Vagina (tissue), 2 donors: ENCODE results near the gene KRTAP1-3. TPM values are rescaled to one million over a fixed set of nuclear protein-coding genes. Genes with fewer than 3 reads are reported as not detected.

Experiments used
- DNase-seq, 2 donors: peaks; one replicate each; pipeline ENCODE4 v3.0.0-alpha.2; 2017; ENCODE audit errors: extremely low spot score in 2 of 2
- H3K27ac ChIP-seq: fragments of 200-600 bp; sonication (generic); one replicate; pipeline ENCODE4 v1.5.1; 2019
- H3K27me3 ChIP-seq: fragments of 200-600 bp; sonication (generic); one replicate; pipeline ENCODE4 v1.5.1; 2019
- H3K36me3 ChIP-seq, 2 donors: fragments of 200-600 bp; sonication (generic); one replicate each; pipeline ENCODE4 v1.5.1; 2017 to 2019
- H3K4me1 ChIP-seq: fragments of 200-600 bp; sonication (generic); one replicate; pipeline ENCODE4 v1.5.1; 2019
- H3K4me3 ChIP-seq, 2 donors: fragments of 200-600 bp; sonication (generic); 1 replicate in 1 of 2; 2 replicates in 1 of 2; pipeline ENCODE4 v1.5.1; 2016 to 2019
- H3K9me3 ChIP-seq: fragments of 200-600 bp; sonication (generic); one replicate; pipeline ENCODE4 v1.5.1; 2019
- POLR2A ChIP-seq, 2 donors: fragments of 450-650 bp; IDR thresholded peaks; one replicate each; pipeline ENCODE4 v1.6.1; 2017; ENCODE audit warnings: antibody characterized with exemption in 2 of 2, mild to moderate bottlenecking in 2 of 2, moderate library complexity in 2 of 2
- POLR2AphosphoS5 ChIP-seq, 2 donors: sonication (generic); formaldehyde crosslinking; IDR thresholded peaks; one replicate each; pipeline ENCODE4 v1.9.0; 2017; ENCODE audit warnings: antibody characterized with exemption in 2 of 2, mild to moderate bottlenecking in 2 of 2, low read depth in 1 of 2; ENCODE audit not compliant: insufficient read depth in 1 of 2
- intact Hi-C: fragments of 100-400 bp; cut with DNase I; formaldehyde crosslinking; loops from one replicate; pipeline ENCODE4 v1.15.1; 2023
- total RNA-seq: library from RNA; depleted of rRNA; stranded (reverse); fragments of >200 nt; gene quantifications from one replicate; pipeline ENCODE4 v1.2.3, GENCODE V29; 2016
- TF ChIP-seq, protein P1 (sequence below), 3 experiments: fragments of 450-650 bp in 2 of 3; fragments of 200-600 bp in 1 of 3; sonication (generic) in 1 of 3; IDR thresholded peaks; one replicate each; pipeline ENCODE4 v1.5.1; 2017 to 2019; ENCODE audit warnings: antibody characterized with exemption in 3 of 3, mild to moderate bottlenecking in 2 of 3, moderate library complexity in 2 of 3

The KRTAP1-3 gene
- total RNA-seq, 1 donor from 2014 or later: not detected

DNA sequence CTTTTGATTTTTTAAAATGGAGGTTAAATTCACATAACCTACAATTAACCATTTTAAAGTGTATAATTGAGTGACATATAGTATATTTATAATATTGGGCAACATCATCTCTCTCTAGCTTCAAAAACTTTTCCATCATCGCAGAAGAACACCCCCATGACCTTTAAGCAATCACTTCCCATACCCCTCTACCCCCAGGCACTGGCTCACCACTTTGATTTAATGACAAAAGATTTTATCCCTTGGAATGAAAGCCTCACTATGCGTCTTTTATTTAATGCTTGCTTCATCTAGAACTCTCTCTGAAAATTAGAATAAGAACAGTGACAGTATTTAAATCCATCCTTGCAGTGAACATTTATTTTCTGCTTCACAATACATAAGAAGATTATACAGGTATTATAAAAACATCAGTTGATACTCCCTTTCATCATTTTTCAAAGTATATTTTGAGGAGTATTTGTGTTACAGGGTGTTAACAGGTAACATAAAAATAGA is 3.2 kb upstream of the KRTAP1-3 start:
- no peak overlapping the region for H3K4me3 ChIP-seq
- intact Hi-C loops: no loop called here
- no peaks in the 10 kb centered on the region for H3K4me1 ChIP-seq
- no peak overlapping the region for H3K27ac ChIP-seq
- DNase-seq: no peak
- no peaks in the 10 kb centered on the region for H3K36me3 ChIP-seq
- no peaks in the 10 kb centered on the region for H3K9me3 ChIP-seq
- H3K27me3 ChIP-seq: no peaks in the 10 kb centered on the region
- TF ChIP-seq POLR2AphosphoS5 (IDR thresholded peaks at IDR 0.05; ENCODE audit: insufficient read depth in 1 of 2, low read depth in 1 of 2) (no peak), POLR2A (IDR thresholded peaks at IDR 0.05) (no peak)
- TF ChIP-seq, protein P1, sequence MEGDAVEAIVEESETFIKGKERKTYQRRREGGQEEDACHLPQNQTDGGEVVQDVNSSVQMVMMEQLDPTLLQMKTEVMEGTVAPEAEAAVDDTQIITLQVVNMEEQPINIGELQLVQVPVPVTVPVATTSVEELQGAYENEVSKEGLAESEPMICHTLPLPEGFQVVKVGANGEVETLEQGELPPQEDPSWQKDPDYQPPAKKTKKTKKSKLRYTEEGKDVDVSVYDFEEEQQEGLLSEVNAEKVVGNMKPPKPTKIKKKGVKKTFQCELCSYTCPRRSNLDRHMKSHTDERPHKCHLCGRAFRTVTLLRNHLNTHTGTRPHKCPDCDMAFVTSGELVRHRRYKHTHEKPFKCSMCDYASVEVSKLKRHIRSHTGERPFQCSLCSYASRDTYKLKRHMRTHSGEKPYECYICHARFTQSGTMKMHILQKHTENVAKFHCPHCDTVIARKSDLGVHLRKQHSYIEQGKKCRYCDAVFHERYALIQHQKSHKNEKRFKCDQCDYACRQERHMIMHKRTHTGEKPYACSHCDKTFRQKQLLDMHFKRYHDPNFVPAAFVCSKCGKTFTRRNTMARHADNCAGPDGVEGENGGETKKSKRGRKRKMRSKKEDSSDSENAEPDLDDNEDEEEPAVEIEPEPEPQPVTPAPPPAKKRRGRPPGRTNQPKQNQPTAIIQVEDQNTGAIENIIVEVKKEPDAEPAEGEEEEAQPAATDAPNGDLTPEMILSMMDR (IDR thresholded peaks at IDR 0.05): no peak

DNA sequence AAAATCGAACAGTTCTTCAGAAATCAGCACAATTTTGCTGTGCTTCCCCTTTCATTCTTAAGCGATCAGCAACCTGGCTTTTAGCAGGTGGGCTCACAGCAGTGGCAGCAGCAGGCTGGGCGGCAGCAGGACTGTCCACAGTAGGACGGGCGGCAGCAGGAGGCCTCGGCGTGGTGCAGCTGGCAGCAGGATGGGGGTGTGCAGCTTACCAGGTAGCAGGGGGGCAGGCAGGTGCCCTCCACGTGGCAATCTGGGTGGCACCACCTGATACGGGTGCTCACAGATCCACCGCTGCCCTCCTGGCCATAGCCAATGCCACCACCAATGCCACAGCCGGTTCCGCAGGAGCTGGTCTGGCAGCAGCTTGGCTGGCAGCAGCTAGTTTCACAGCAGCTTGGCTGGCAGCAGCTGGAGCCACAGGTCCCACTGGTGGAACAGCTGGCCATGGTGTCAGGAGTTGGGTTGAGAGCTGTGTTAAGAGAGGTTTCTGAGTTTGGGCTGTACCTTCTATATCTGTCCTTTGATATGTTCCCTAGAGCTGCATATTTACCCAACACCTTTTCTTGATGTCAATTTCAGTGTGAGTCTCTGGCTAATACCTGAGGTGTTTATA is 4.9 kb downstream of the KRTAP1-3 start, which contains the start of gene KRTAP1-4:
Gene KRTAP1-4 (minus strand): TSS at position 563 of the 613 bp plus-strand sequence. CDS start 117 bp downstream, at position 446.
- Histone ChIP-seq H3K4me3 (no peak within 1 kb of the TSS), H3K27ac (no peak within 1 kb of the TSS), H3K4me1 (peaks cover 9% of the 10 kb centered on the region), H3K36me3 (no peaks in the 10 kb centered on the region), H3K9me3 (no peaks in the 10 kb centered on the region), H3K27me3 (no peaks in the 10 kb centered on the region)
- TF ChIP-seq POLR2A (IDR thresholded peaks at IDR 0.05): no peak
- TF ChIP-seq, protein P1 (IDR thresholded peaks at IDR 0.05): no peak
- no peak for TF ChIP-seq POLR2AphosphoS5 (IDR thresholded peaks at IDR 0.05; ENCODE audit: insufficient read depth in 1 of 2, low read depth in 1 of 2)
- no peak for DNase-seq
- intact Hi-C loops: no loop called here

DNA sequence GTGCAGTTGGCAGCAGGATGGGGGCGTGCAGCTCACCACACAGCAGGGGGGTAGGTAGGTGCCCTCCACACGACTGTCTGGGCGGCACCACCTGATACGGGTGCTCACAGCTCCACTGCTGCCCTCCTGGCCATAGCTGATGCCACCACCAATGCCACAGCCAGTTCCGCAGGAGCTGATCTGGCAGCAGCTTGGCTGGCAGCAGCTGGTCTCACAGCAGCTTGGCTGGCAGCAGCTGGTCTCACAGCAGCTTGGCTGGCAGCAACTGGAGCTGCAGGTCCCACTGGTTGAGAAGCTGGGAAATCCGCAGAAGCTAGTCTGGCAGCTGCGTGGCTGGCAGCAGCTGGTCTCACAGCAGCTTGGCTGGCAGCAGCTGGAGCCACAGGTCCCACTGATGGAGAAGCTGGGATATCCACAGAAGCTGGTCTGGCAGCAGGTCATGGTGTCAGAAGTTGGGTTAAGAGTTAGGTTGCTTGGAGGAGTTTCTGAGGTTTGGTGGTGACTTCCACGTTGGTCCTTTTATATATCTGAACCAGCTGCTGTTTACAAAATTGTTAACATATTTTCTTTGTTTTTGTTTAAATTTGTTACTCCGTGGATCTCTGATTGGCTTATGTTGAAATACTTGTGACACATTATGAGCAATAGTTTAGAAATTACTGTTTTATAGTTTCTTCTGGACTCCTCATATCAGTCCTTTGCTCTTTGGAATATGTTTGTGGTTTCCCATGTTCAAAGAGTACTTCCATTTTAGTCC is 7.8 kb downstream of the KRTAP1-3 start, which contains the start of gene KRTAP1-5:
Gene KRTAP1-5 (minus strand): TSS at position 494 of the 757 bp plus-strand sequence. CDS start 53 bp downstream, at position 441.
- Histone ChIP-seq H3K9me3 (no peaks in the 10 kb centered on the region), H3K27ac (peak within 1 kb of the TSS; percentile 48), H3K27me3 (no peaks in the 10 kb centered on the region), H3K4me3 (no peak within 1 kb of the TSS), H3K36me3 (no peaks in the 10 kb centered on the region), H3K4me1 (peaks cover 9% of the 10 kb centered on the region)
- DNase-seq: no peak
- TF ChIP-seq, protein P1 (IDR thresholded peaks at IDR 0.05): no peak
- TF ChIP-seq POLR2A (IDR thresholded peaks at IDR 0.05) (no peak), POLR2AphosphoS5 (IDR thresholded peaks at IDR 0.05; ENCODE audit: insufficient read depth in 1 of 2, low read depth in 1 of 2) (peak in 1 of 2 donors; percentile 58)
- intact Hi-C loops: no loop called here

DNA sequence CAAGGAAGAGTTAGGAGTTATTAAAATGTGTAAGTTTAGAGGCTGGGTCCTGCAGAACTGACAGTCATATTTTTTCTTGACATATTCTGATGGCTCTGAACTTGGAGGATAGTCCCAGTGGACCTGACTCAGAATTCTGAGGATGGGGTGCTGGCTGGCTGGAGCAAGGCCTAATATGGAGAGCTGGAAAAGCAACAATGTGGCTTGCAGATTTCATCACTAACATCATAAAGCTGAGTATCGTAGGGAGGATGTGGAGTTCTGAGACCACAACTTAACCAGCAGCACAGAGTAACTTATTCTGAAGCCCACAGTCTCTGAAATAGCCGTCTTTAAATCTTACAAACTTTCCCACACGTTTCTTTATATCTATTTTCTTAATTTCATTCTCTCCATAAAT is 10.0 kb downstream of the KRTAP1-3 start:
- no peaks in the 10 kb centered on the region for H3K36me3 ChIP-seq
- intact Hi-C loops: no loop called here

More for the DNA sequence above, 10.0 kb downstream of the KRTAP1-3 start:
- H3K27ac ChIP-seq: no peak overlapping the region
- H3K4me3 ChIP-seq: no peak overlapping the region
- no peak for DNase-seq
- no peaks in the 10 kb centered on the region for H3K9me3 ChIP-seq
- peaks cover 9% of the 10 kb centered on the region for H3K4me1 ChIP-seq
- no peak for TF ChIP-seq POLR2AphosphoS5 (IDR thresholded peaks at IDR 0.05; ENCODE audit: insufficient read depth in 1 of 2, low read depth in 1 of 2)
- TF ChIP-seq, protein P1 (IDR thresholded peaks at IDR 0.05): no peak
- no peaks in the 10 kb centered on the region for H3K27me3 ChIP-seq
